Heart right ventricle (tissue), 16 donors: Measurements from ENCODE around the gene FAM20B. TPM values are rescaled to one million over a fixed set of nuclear protein-coding genes. Genes with fewer than 3 reads are reported as not detected.

ENCODE experiments used
- ATAC-seq, 8 donors: fragments of 200-7000 bp; cut with Tn5 transposase; one replicate each; pipeline ENCODE4 v1.9.1; 2020; ENCODE audit warnings: mild to moderate bottlenecking in 8 of 8, moderate library complexity in 8 of 8, moderate number of reproducible peaks in 1 of 8
- DNase-seq, 2 donors: peaks; one replicate each; pipeline ENCODE4 v3.0.0-alpha.2; 2020
- H3K27ac ChIP-seq, 10 donors: fragments of 200-600 bp; sonication (generic) in 2 of 10; one replicate each; pipeline versions ENCODE4 v1.5.0 to v1.8.0; 2020 to 2022; ENCODE audit warnings: mild to moderate bottlenecking in 3 of 10
- H3K27me3 ChIP-seq, 7 donors: fragments of 200-600 bp; one replicate each; pipeline ENCODE4 v1.8.0; 2021 to 2022; ENCODE audit warnings: mild to moderate bottlenecking in 2 of 7
- H3K36me3 ChIP-seq, 9 donors: fragments of 200-600 bp; sonication (generic) in 1 of 9; one replicate each; pipeline versions ENCODE4 v1.5.0 to v1.8.0; 2020 to 2022; ENCODE audit warnings: mild to moderate bottlenecking in 2 of 9
- H3K4me1 ChIP-seq, 9 donors: fragments of 200-600 bp; sonication (generic) in 1 of 9; one replicate each; pipeline versions ENCODE4 v1.5.0 to v1.8.0; 2020 to 2022; ENCODE audit warnings: mild to moderate bottlenecking in 4 of 9
- H3K4me3 ChIP-seq, 10 donors: fragments of 200-600 bp; sonication (generic) in 2 of 10; one replicate each; pipeline versions ENCODE4 v1.5.0 to v1.8.0; 2020 to 2022; ENCODE audit warnings: mild to moderate bottlenecking in 7 of 10, moderate library complexity in 2 of 10
- H3K9me3 ChIP-seq, 11 donors: fragments of 200-600 bp in 10 of 11; sonication (generic) in 2 of 11; one replicate each; pipeline versions ENCODE4 v1.5.0 to v1.8.0; 2013 to 2022; ENCODE audit warnings: mild to moderate bottlenecking in 2 of 11, control low read depth in 1 of 11, moderate library complexity in 1 of 11
- WGBS, 2 donors: extraction: QIAGEN DNeasy Blood & Tissue Kit; methylation state at CpG; one replicate each; pipeline ENCODE4 v1.1.7; 2013; ENCODE audit warnings: inconsistent platforms in 1 of 2; 5-methylcytosine and 5-hydroxymethylcytosine counted together
- intact Hi-C, 10 donors: fragments of 100-400 bp; cut with DNase I; formaldehyde crosslinking; loops; one replicate each; pipeline versions ENCODE4 v1.11.1 to v1.14.2; 2022
- polyA plus RNA-seq, 2 donors: library from polyadenylated mRNA; stranded (reverse); fragments of 200-250 nt; gene quantifications; one replicate each; pipeline ENCODE4 v1.2.3, GENCODE V29; 2013
- total RNA-seq, 10 donors: library from RNA; stranded (reverse); fragmentation: NEBNext Ultra II Directional in 3 of 10; extraction: Animal tissue kit (Norgen Biotek cat#: 25700) in 3 of 10; gene quantifications; one replicate each; pipeline versions ENCODE4 v1.2.1 to v1.2.4, GENCODE V29; 2021 to 2023
- TF ChIP-seq, protein P1 (sequence below), 9 donors: fragments of 200-600 bp; sonication (generic) in 2 of 9; IDR thresholded peaks; one replicate each; pipeline versions ENCODE4 v1.5.0 to v1.8.0; 2021 to 2022; ENCODE audit warnings: antibody characterized with exemption in 9 of 9, mild to moderate bottlenecking in 5 of 9, moderate library complexity in 1 of 9
- donor health status: Arrhythmogenic right ventricular cardiomyopathy.
- donor health status: ischemic (EF 13 %, LVEDD 7.1; RV severe dilation, severe dysfunction).
- donor health status: healthy with polysubstance abuse.
- donor health status: DM: no; HTN: yes; CAD: no.
- donor health status: DM: no; HTN: no; CAD: no.
- donor health status: ischemic (EF 25% LVEDD 6.9; RV normal size, moderate dysfunction).
- donor health status: ischemic (EF 25% LVEDD 5.7; RV mildly dilated, moderate dysfunction).
- donor health status: healthy.
- donor health status: DM: yes; HTN: yes; CAD: no.
- donor health status: Ischemic cardiomyopathy.
- donor health status: ischemic (EF 35%, LVEDD 5.7; RV mildly dilated, moderate dysfunction).
- donor health status: nonischemic (EF 11% LVEDD 7.7; RV severe dilation, severe dysfunction).
- donor health status: DM: yes; HTN: yes; CAD: no.
- donor health status: PGD.
- donor health status: ischemic (EF 29% LVEDD 5.4; RV normal size, mild dysfunction).
- donor health status: nonischemic (EF 23%, LVEDD 6.1; RV moderate dilation, normal function).

FAM20B gene
- total and polyA plus RNA-seq, 12 donors: 11.9 to 63.4 (median 50.3) TPM

DNA sequence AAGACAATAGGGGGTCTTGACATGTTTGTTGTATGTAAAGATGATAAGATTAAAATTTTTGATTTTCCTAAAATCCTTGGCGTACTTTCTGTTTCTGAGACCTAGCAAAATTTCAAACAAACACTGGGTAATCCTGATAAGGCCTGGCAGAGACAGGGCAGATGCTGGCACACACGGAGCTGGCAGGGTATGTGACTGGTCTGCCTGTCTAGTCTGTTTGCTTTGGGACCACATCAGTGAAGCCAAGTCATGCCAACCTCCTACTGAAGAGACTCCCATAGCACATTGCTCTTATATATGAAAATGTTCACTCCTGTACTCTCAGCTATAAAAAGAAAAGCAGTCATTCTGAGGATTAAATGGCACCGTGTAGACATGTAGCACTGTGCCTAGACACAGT is 70.2 kb downstream of the FAM20B start:
- H3K4me3 ChIP-seq: no peak overlapping the region
- peak in 2 of 8 donors; percentile 69 to 81 for ATAC-seq
- no peaks in the 10 kb centered on the region for H3K27me3 ChIP-seq
- peaks cover 7 to 37% (median 19%) of the 10 kb centered on the region in 9 donors for H3K4me1 ChIP-seq
- H3K36me3 ChIP-seq: peaks cover 0 to 92% (median 20%) of the 10 kb centered on the region in 9 donors
- intact Hi-C loops: no loop called here
- DNase-seq: no peak
- H3K27ac ChIP-seq: peak overlapping the region in 2 of 10 donors; percentile 9 to 30
- TF ChIP-seq, protein P1, sequence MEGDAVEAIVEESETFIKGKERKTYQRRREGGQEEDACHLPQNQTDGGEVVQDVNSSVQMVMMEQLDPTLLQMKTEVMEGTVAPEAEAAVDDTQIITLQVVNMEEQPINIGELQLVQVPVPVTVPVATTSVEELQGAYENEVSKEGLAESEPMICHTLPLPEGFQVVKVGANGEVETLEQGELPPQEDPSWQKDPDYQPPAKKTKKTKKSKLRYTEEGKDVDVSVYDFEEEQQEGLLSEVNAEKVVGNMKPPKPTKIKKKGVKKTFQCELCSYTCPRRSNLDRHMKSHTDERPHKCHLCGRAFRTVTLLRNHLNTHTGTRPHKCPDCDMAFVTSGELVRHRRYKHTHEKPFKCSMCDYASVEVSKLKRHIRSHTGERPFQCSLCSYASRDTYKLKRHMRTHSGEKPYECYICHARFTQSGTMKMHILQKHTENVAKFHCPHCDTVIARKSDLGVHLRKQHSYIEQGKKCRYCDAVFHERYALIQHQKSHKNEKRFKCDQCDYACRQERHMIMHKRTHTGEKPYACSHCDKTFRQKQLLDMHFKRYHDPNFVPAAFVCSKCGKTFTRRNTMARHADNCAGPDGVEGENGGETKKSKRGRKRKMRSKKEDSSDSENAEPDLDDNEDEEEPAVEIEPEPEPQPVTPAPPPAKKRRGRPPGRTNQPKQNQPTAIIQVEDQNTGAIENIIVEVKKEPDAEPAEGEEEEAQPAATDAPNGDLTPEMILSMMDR (IDR thresholded peaks at IDR 0.05): no peak
- no peaks in the 10 kb centered on the region for H3K9me3 ChIP-seq
- 60 to 65% methylated on average over 3 of the region's 3 CpGs for WGBS, 2 donors

DNA sequence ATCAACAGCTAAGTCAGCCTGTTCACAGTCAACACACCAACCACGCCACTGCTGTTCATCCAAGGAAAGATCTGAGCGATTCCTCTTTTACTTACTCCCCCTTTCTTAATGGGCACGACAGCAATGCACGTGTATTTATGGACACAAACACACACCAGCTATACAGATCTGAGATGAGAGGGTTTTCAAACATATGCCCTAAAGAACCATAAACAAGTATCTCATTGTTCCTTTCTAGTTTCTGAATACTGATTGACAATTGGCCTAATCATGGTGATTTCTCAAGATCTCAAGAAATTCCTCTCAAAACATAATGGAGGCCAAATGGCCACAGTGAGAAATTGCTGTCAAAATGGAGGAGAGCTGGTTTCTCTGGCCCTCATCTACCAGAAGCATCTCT is 74.2 kb downstream of the FAM20B start:
- WGBS, 2 donors: 95 to 97% methylated on average over 4 of the region's 4 CpGs
- no peak overlapping the region for H3K27ac ChIP-seq
- DNase-seq (no peak), ATAC-seq (no peak)
- intact Hi-C loops: no loop called here
- peaks cover 0 to 15% (median 0%) of the 10 kb centered on the region in 9 donors for H3K4me1 ChIP-seq
- peaks cover 0 to 73% (median 4%) of the 10 kb centered on the region in 9 donors for H3K36me3 ChIP-seq
- no peak overlapping the region for H3K4me3 ChIP-seq
- no peaks in the 10 kb centered on the region for H3K9me3 ChIP-seq
- no peaks in the 10 kb centered on the region for H3K27me3 ChIP-seq
- TF ChIP-seq, protein P1 (IDR thresholded peaks at IDR 0.05): no peak

DNA sequence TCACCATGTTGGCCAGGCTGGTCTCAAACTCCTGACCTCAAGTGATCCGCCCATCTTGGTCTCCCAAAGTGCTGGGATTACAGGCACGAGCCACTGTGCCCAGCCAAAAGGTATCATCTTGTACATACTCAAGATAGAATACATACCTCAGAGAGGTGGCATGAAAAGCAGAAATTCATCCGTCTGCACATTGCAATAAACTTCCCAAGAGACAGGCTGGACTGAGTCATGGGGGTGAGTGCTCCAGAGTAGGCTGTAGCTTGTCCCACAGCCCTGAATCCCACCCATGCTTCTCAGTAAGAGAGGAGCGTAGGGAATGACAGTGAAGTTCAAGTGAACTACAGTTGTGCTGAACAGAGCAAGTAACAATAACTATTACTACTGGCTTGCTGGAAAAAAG is 75.9 kb downstream of the FAM20B start:
- ATAC-seq: no peak
- TF ChIP-seq, protein P1 (IDR thresholded peaks at IDR 0.05): no peak

DNA sequence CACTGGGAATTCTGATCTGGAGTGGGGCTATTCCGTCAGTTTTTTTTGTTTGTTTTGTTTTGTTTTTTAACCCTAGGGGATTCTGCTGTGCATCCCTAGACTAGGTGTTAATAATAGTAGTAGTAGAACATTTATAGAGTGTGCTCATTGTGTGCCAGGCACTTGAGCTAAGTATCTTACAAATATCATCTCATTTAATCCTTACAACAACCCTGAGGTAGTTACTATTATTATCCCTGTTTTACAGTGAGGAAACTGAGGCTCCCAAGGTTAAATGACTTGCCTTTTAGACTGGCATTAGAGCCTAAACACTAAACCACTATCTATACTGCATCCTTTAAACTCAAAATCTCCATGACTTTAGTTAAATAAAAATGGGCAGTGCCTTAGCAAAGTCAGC is 78.3 kb downstream of the FAM20B start:
- Histone ChIP-seq H3K36me3 (peaks cover 0 to 65% (median 10%) of the 10 kb centered on the region in 9 donors), H3K9me3 (no peaks in the 10 kb centered on the region), H3K27ac (no peak overlapping the region), H3K27me3 (no peaks in the 10 kb centered on the region), H3K4me3 (no peak overlapping the region), H3K4me1 (peaks cover 0 to 16% (median 4%) of the 10 kb centered on the region in 9 donors)
- TF ChIP-seq, protein P1 (IDR thresholded peaks at IDR 0.05): no peak
- intact Hi-C loops: no loop called here
- no peak for DNase-seq
- WGBS, 2 donors: 90 to 91% methylated on average over 1 of the region's 1 CpG
- no peak for ATAC-seq

More for the DNA sequence above, 75.9 kb downstream of the FAM20B start:
- intact Hi-C loops: no loop called here
- Histone ChIP-seq H3K36me3 (peaks cover 0 to 65% (median 0%) of the 10 kb centered on the region in 9 donors), H3K27me3 (no peaks in the 10 kb centered on the region), H3K4me3 (no peak overlapping the region), H3K27ac (no peak overlapping the region), H3K4me1 (peaks cover 0 to 7% (median 0%) of the 10 kb centered on the region in 9 donors), H3K9me3 (no peaks in the 10 kb centered on the region)
- no peak for DNase-seq
- whole genome bisulfite sequencing, 2 donors: 94 to 99% methylated on average over 4 of the region's 4 CpGs
